Mucosa of stomach (tissue), 1 donor: ENCODE measurements around the gene NLRP6.

Experiments used
- H3K27me3 ChIP-seq: one replicate; pipeline ENCODE4 v1.7.0; 2013; ENCODE audit warnings: mild to moderate bottlenecking, low read length; ENCODE audit not compliant: control insufficient read depth, insufficient read depth
- H3K36me3 ChIP-seq: one replicate; pipeline ENCODE4 v1.7.0; 2013; ENCODE audit warnings: low read length; ENCODE audit not compliant: control insufficient read depth, insufficient read depth
- H3K4me1 ChIP-seq: one replicate; pipeline ENCODE4 v1.7.0; 2013; ENCODE audit warnings: mild to moderate bottlenecking, low read length; ENCODE audit not compliant: control insufficient read depth, insufficient read depth
- H3K4me3 ChIP-seq: one replicate; pipeline ENCODE4 v1.7.0; 2013; ENCODE audit warnings: low read length
- H3K9ac ChIP-seq: one replicate; pipeline ENCODE4 v1.7.0; 2013; ENCODE audit warnings: mild to moderate bottlenecking, low read length, moderate library complexity
- H3K9me3 ChIP-seq: one replicate; pipeline ENCODE4 v1.7.0; 2013; ENCODE audit warnings: mild to moderate bottlenecking, low read length, moderate library complexity; ENCODE audit not compliant: control insufficient read depth
- donor health status: Pancreatic carcinoma.

NLRP6 gene

DNA sequence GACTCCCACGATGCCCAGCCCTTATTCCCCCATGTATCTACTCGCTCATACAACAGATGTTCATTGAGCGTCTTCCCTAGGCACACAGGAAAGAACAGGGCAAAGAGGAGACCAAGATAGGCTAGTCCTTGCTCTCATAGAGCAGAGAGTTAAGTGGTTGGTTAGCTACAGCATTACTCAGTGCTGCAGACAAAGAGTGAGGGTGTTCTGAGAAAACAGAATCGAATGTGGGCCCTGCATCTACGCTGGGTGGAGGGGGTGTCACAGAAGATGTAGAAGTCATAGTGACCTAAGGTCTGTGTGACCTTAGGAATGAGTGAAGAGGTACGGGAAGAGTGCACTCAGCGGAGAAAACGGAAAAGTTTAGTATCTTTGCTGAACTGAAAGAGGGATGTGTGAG, 29.1 kb upstream of the NLRP6 start:
- H3K4me1 ChIP-seq = no peaks in the 10 kb centered on the region
- H3K9me3 ChIP-seq = no peaks in the 10 kb centered on the region
- no peak overlapping the region for H3K9ac ChIP-seq
- H3K36me3 ChIP-seq = peaks cover 11% of the 10 kb centered on the region
- no peaks in the 10 kb centered on the region for H3K27me3 ChIP-seq
- H3K4me3 ChIP-seq = no peak overlapping the region

DNA sequence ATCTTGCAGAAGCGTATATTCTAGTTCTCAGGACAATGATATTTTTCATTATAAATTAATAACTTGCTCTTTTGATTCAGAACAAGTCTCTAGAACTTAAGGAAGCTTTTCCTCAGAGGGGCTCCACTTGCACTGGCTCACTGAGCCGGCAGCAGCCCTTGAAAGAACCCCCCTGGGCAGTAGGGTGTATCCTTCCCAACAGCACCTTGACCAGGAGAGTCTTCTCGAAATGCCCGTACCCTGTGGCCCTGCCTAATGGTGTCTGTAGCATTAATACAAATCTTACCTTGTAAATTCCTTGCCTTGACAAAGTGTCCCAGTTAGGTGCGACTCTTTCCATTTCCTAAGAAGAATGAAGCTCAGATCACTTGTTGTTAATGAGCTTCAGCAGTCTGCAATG, 27.9 kb upstream of the NLRP6 start:
- Histone ChIP-seq H3K4me1 (no peaks in the 10 kb centered on the region), H3K9me3 (no peaks in the 10 kb centered on the region), H3K36me3 (peaks cover 11% of the 10 kb centered on the region), H3K9ac (no peak overlapping the region), H3K4me3 (no peak overlapping the region), H3K27me3 (no peaks in the 10 kb centered on the region)

DNA sequence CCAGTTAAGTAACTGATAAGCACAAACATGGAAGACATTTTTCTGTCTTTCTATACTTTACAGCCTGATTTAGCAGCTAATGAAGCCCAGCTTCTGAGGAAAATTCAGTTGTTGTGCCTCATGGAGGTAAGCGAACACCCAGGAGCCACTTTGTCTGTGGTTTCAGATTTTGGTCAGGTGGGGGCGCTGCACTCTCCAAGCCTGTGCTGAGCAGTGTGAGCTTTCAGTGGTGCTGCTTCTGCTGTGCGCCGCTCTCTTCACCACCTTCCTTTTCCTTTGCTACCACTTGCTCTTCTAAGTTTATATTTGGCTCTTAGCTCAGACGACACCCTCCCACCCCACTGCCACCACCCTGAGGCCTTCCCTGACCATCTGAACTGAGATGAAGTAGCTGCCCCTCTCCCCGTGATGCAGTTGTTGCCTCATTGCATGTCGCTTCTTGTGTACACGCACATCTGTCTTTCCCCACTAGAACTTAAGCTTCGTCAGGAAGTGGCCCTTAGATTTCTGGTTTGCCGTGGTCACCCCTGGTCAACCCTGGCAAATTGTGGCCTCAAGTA, 27.4 kb upstream of the NLRP6 start:
- H3K4me3 ChIP-seq = no peak overlapping the region

DNA sequence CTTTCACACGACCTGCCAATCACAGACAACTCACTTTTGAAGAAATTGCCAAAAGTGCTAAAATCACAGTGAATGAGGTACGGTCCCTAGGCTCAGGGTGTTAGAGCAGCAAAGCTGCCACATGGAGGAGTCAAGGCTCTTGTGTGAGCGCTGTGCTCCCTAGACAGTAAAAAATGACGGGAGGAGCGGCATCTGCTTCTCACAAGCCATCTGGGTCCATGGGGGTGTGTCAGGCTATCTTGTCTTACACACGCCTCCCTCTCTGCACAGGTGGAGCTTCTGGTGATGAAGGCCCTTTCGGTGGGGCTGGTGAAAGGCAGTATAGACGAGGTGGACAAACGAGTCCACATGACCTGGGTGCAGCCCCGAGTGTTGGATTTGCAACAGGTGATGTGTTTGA, 26.7 kb upstream of the NLRP6 start:
- peaks cover 6% of the 10 kb centered on the region for H3K36me3 ChIP-seq
- no peak overlapping the region for H3K9ac ChIP-seq
- no peaks in the 10 kb centered on the region for H3K9me3 ChIP-seq

More for the DNA sequence above, 27.4 kb upstream of the NLRP6 start:
- Histone ChIP-seq H3K4me1 (no peaks in the 10 kb centered on the region), H3K27me3 (no peaks in the 10 kb centered on the region), H3K36me3 (peaks cover 9% of the 10 kb centered on the region), H3K9me3 (no peaks in the 10 kb centered on the region), H3K9ac (no peak overlapping the region)

DNA sequence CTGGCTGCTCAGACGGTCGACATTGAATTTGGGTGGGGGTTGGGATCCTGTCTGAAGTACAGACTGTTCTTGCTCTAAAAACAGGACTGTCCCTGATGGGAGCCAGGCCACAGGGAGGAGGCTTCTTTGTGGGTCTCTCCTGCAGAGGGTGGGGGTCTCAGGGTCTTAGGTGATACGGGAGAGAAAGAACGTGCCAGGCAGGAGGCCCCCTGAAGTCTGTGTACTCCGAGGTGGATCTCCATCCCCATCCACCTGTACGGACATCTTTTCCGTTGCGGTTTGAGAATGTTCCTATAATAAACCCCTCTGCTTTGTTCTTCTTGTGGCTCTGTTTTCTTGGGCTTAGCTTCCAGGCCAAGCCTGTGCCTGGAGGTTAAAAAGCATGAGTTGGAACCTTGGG, 25.5 kb upstream of the NLRP6 start:
- no peaks in the 10 kb centered on the region for H3K9me3 ChIP-seq
- no peak overlapping the region for H3K9ac ChIP-seq
- no peaks in the 10 kb centered on the region for H3K27me3 ChIP-seq
- peaks cover 6% of the 10 kb centered on the region for H3K36me3 ChIP-seq
- no peak overlapping the region for H3K4me3 ChIP-seq
- no peaks in the 10 kb centered on the region for H3K4me1 ChIP-seq

More for the DNA sequence above, 26.7 kb upstream of the NLRP6 start:
- H3K27me3 ChIP-seq = no peaks in the 10 kb centered on the region
- no peak overlapping the region for H3K4me3 ChIP-seq
- H3K4me1 ChIP-seq = no peaks in the 10 kb centered on the region

DNA sequence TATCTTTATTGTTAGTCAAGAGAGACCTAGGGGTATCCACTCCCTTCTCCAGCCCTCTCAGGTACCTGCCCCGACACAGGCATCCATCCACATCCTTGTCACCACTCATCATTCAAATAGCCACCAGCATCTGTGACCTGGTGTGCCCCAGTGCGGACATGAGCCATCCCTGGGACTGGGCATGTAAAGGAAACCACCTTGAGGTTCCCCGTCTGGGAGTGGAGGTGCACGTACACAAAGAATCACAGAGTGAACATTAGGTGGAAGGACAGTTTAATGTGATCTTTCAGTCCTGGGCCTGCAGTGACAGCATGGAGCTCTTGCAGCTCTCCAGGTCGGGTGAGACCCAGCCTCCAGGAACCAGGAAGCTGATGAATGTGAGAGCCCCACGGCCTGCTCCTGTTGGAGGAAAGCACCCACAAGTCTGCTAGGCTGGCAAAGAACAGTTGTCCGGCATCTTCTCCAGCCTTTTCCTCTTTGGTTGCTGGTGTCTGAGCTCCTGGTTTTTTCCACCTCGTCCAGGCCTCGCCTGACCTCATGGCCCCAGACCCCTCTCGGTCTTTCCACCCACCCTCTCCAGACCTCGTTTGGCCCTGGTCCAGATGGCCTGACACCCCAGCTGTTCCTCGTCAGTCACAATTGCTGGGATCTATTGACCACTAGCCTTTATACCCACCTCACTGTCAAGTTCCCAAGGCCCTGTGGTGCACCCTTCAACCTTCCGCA, 24.9 kb upstream of the NLRP6 start:
- Histone ChIP-seq H3K27me3 (no peaks in the 10 kb centered on the region), H3K9me3 (no peaks in the 10 kb centered on the region), H3K36me3 (peaks cover 6% of the 10 kb centered on the region), H3K4me3 (no peak overlapping the region), H3K9ac (no peak overlapping the region), H3K4me1 (no peaks in the 10 kb centered on the region)

DNA sequence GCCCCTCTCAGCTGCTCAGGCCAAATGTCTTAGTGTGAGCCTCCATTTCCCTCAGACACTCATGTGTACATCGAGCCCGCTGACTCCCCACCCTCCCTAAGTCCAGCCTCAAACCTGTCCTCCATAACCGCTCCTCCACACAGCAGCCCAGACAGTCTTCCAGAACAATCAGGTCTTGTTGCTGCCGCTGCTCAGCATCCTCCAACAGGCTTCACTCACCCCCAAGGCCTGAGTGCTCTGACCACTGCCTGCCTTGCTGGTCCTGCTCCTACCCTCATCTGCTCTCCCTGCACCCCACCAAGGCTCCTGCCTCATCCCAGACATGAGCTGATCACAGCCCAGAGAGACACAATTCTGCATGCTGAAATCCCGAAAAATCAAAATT, 24.3 kb upstream of the NLRP6 start:
- Histone ChIP-seq H3K9ac (no peak overlapping the region), H3K27me3 (no peaks in the 10 kb centered on the region), H3K4me3 (no peak overlapping the region), H3K9me3 (no peaks in the 10 kb centered on the region), H3K36me3 (peaks cover 3% of the 10 kb centered on the region), H3K4me1 (no peaks in the 10 kb centered on the region)

DNA sequence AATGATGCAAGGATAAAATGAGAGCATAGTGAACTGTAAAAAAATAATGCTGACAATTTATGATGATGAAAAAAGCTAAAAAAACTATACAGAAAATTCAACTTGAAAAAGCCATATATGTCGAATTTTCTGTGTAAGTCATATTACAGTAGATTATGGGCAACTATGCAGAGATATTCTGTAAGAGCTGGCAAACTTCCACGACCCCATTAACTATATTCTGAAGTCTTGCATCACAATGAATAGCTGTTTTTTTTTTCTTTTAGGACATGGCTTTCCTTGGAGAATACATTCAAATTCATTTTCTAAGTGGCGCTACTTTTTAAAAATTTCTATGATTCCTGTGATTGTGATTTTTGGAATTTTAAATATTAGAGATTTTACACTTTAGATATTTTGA, 23.0 kb upstream of the NLRP6 start:
- no peak overlapping the region for H3K4me3 ChIP-seq

DNA sequence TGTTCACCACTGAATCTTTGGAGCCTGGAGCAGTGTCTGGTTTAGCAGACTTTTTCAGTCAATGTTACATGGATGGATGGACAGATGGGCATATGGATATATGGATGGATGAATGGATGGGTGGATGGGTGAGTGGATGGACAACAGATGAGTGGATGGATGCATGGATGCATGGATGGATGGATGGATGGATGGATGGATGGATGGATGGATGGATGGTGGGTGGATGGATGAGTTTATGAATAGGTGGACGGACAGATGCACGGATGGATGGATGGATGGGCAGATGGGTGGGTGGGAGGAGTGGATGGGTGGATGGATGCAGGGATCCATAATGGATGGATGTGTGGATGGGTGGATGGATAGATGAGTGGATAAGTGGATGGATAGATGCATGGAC, 22.4 kb upstream of the NLRP6 start:
- no peaks in the 10 kb centered on the region for H3K9me3 ChIP-seq
- H3K9ac ChIP-seq = no peak overlapping the region
- no peaks in the 10 kb centered on the region for H3K27me3 ChIP-seq
- H3K36me3 ChIP-seq = no peaks in the 10 kb centered on the region
- H3K4me1 ChIP-seq = no peaks in the 10 kb centered on the region
- no peak overlapping the region for H3K4me3 ChIP-seq

More for the DNA sequence above, 23.0 kb upstream of the NLRP6 start:
- Histone ChIP-seq H3K27me3 (no peaks in the 10 kb centered on the region), H3K4me1 (no peaks in the 10 kb centered on the region), H3K36me3 (no peaks in the 10 kb centered on the region), H3K9me3 (no peaks in the 10 kb centered on the region), H3K9ac (no peak overlapping the region)

DNA sequence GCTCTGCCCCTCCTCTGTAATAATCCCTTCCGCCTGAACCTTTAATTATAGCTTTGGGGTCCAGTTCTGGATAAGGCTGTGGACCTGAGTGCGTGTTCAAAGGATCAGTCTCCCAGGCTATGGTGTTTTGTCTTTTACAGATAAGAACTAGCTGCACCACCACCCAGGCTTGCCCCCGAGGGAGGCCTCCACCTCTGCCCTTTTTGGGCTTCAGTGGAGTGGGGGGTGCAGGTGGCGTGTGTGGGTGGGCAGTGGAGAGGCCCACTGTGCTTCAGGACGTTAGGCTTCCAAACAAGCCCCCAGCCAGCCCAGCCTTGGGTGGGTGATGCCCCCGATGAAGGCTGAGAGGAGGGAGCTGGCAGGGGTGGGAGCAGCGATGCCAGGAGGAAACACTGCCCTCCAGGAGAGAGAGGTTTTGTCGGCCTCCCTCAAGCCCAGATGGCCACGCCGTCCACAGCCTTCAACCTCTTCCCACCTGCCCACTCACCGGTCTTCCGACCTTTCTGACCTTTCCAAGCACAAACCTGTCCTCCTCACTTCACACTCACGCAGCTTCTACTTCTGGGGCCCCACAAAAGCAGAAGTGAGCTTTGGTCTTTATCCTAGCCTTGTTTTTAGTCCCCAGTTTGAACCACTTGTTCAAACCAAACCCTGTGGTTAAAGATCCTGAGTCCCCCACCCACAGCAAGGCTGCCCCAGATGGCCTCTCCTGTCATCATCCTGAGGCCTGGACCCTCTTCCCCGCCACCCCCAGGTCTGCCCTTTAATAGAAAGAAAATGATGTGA, 21.1 kb upstream of the NLRP6 start:
- no peaks in the 10 kb centered on the region for H3K27me3 ChIP-seq
- no peaks in the 10 kb centered on the region for H3K4me1 ChIP-seq
- H3K9me3 ChIP-seq = no peaks in the 10 kb centered on the region
- no peak overlapping the region for H3K9ac ChIP-seq
- no peaks in the 10 kb centered on the region for H3K36me3 ChIP-seq
- H3K4me3 ChIP-seq = no peak overlapping the region

DNA sequence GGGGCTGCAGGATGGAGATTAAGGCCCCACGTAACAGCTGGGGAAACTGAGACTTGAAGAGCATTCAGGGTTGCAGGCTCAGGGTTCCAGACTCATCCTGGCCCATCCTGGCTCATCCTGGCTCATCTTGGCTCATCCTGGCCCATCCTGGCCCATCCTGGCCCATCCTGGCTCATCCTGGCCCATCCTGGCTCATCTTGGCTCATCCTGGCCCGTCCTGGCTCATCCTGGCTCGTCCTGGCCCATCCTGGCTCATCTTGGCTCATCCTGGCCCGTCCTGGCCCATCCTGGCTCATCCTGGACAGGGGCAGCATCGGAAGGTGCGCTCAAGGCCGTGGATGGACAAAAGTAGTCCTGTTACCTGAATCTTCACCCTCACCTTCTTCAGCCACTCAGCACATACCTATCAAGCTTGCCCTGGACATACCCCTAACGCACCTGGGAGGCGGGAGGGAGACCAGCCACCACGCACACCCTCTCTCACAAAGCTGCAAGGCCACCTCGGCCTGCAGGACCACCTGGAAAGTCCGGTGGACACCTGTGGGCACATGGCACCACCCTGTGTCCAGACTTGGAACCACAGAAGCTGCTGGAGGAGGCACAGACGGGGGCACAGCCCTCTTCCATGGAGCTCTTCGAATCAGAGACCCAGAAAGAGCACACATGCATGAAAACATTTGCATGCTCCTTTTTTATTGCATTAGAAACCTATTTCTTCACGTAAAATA, 20.3 kb upstream of the NLRP6 start:
- no peaks in the 10 kb centered on the region for H3K36me3 ChIP-seq
- no peaks in the 10 kb centered on the region for H3K27me3 ChIP-seq
- H3K9me3 ChIP-seq = no peaks in the 10 kb centered on the region
- H3K4me3 ChIP-seq = no peak overlapping the region
- no peaks in the 10 kb centered on the region for H3K4me1 ChIP-seq
- no peak overlapping the region for H3K9ac ChIP-seq

DNA sequence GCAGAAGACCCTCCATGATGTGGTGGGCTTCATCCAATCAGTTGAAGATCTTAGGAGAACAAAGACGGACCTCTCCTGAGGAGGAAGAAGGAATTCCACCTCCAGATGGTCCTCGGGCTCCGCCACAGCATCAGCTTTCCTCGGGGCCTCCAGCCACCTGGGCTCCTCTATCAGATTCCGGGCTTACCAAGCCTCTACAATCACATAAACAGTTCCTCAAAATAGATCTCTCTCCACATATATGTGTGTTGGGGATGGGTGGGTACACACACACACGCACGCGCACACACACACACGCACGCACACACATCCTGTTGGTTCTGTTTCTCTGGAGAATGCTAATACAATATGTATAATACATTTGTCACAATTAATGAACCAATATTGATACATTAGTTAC, 18.8 kb upstream of the NLRP6 start:
- no peaks in the 10 kb centered on the region for H3K36me3 ChIP-seq
- H3K4me1 ChIP-seq = no peaks in the 10 kb centered on the region
- no peaks in the 10 kb centered on the region for H3K9me3 ChIP-seq
- no peaks in the 10 kb centered on the region for H3K27me3 ChIP-seq
- no peak overlapping the region for H3K4me3 ChIP-seq
- H3K9ac ChIP-seq = no peak overlapping the region
